Transverse colon (tissue), 4 donors: ENCODE data around the gene IMMP2L.

Experiments
- CTCF ChIP-seq, 5 experiments: fragments of 200-600 bp in 3 of 5; fragments of 450-650 bp in 2 of 5; sonication (generic) in 3 of 5; IDR thresholded peaks; 1 replicate in 2 of 5; 2 replicates in 3 of 5; pipeline ENCODE4 v1.5.1; 2016 to 2017; ENCODE audit warnings: antibody characterized with exemption in 5 of 5, inconsistent platforms in 3 of 5, mild to moderate bottlenecking in 2 of 5, moderate library complexity in 1 of 5
- POLR2AphosphoS5 ChIP-seq, 3 donors: sonication (generic); formaldehyde crosslinking; IDR thresholded peaks; one replicate each; pipeline ENCODE4 v1.6.1; 2016; ENCODE audit warnings: antibody characterized with exemption in 3 of 3

GRCh38 chr7:111173990-111174389 is 388.3 kb downstream of the IMMP2L start:
- TF ChIP-seq CTCF (IDR thresholded peaks at IDR 0.05) (no peak), POLR2AphosphoS5 (IDR thresholded peaks at IDR 0.05) (no peak)
